Measurements from ENCODE around the gene RNU2-1. TPM values are rescaled to one million over a fixed set of nuclear protein-coding genes. Genes with fewer than 3 reads are reported as not detected.
"Not testable (repeated sequence)": the region's sequence is repeated elsewhere in the genome, so short reads cannot be mapped to it uniquely, and the experiment has no call there.

RNU2-1 gene
- total RNA-seq (1,000 to 10,000 TPM; 2,936 to 3,357 TPM), polyA plus RNA-seq (not detected)

- DNase-seq; H3K27ac Mint-ChIP-seq; H3K9me3 ChIP-seq (ENCODE audit: low read length); H3K27me3 Mint-ChIP-seq; H3K9me3 Mint-ChIP-seq; H3K4me1 Mint-ChIP-seq; H3K4me3 Mint-ChIP-seq; H3K4me1 ChIP-seq (ENCODE audit: insufficient read depth, low read length); H3K36me3 ChIP-seq (ENCODE audit: insufficient read depth, low read length); POLR2A ChIA-PET; CTCF ChIA-PET; H3K27ac ChIP-seq (ENCODE audit: low read depth, low read length); H3K4me3 ChIP-seq (ENCODE audit: low read length); H3K27me3 ChIP-seq (ENCODE audit: insufficient read depth, low read length, poor library complexity, severe bottlenecking); H3K36me3 Mint-ChIP-seq: not testable (repeated sequence)
Measured at GRCh38 chr17:43233877-43234276, at the start of gene RNU2-1. Gene RNU2-1, minus strand, starts transcription at chr17:43233977.

- DNase-seq; H3K36me3 Mint-ChIP-seq; H3K27me3 Mint-ChIP-seq; H3K4me1 Mint-ChIP-seq; H3K36me3 ChIP-seq (ENCODE audit: insufficient read depth, low read length); CTCF ChIA-PET; H3K27me3 ChIP-seq (ENCODE audit: insufficient read depth, low read length, poor library complexity, severe bottlenecking); H3K9me3 Mint-ChIP-seq; POLR2A ChIA-PET; H3K4me1 ChIP-seq (ENCODE audit: insufficient read depth, low read length); H3K9me3 ChIP-seq (ENCODE audit: low read length); H3K4me3 ChIP-seq (ENCODE audit: low read length); H3K27ac Mint-ChIP-seq; H3K4me3 Mint-ChIP-seq; H3K27ac ChIP-seq (ENCODE audit: low read depth, low read length): not testable (repeated sequence)
Measured at GRCh38 chr17:43272914-43273313, 39.1 kb upstream of the RNU2-1 start.

GRCh38 chr17:43272483-43272882, 38.7 kb upstream of the RNU2-1 start:
- peak overlapping the region in 2 of 7 donors; percentile 48 to 54 for H3K4me3 Mint-ChIP-seq
- H3K4me3 ChIP-seq (ENCODE audit: low read length); H3K4me1 Mint-ChIP-seq; H3K9me3 Mint-ChIP-seq; H3K36me3 Mint-ChIP-seq; H3K9me3 ChIP-seq (ENCODE audit: low read length); POLR2A ChIA-PET; H3K27ac Mint-ChIP-seq; H3K36me3 ChIP-seq (ENCODE audit: insufficient read depth, low read length); DNase-seq; H3K27me3 Mint-ChIP-seq; CTCF ChIA-PET; H3K27me3 ChIP-seq (ENCODE audit: insufficient read depth, low read length, poor library complexity, severe bottlenecking); H3K27ac ChIP-seq (ENCODE audit: low read depth, low read length); H3K4me1 ChIP-seq (ENCODE audit: insufficient read depth, low read length): not testable (repeated sequence)

- DNase-seq; H3K27me3 Mint-ChIP-seq; H3K4me3 Mint-ChIP-seq; H3K4me1 ChIP-seq (ENCODE audit: insufficient read depth, low read length); H3K4me1 Mint-ChIP-seq; CTCF ChIA-PET; H3K27me3 ChIP-seq (ENCODE audit: insufficient read depth, low read length, poor library complexity, severe bottlenecking); H3K27ac Mint-ChIP-seq; H3K9me3 Mint-ChIP-seq; H3K36me3 ChIP-seq (ENCODE audit: insufficient read depth, low read length); H3K36me3 Mint-ChIP-seq; H3K27ac ChIP-seq (ENCODE audit: low read depth, low read length); H3K9me3 ChIP-seq (ENCODE audit: low read length); H3K4me3 ChIP-seq (ENCODE audit: low read length); POLR2A ChIA-PET: not testable (repeated sequence)
Measured at GRCh38 chr17:43270552-43271504, 37.1 kb upstream of the RNU2-1 start.

- H3K27me3 ChIP-seq (ENCODE audit: insufficient read depth, low read length, poor library complexity, severe bottlenecking); H3K4me1 Mint-ChIP-seq; H3K9me3 Mint-ChIP-seq; CTCF ChIA-PET; H3K36me3 Mint-ChIP-seq; H3K27me3 Mint-ChIP-seq; H3K4me3 Mint-ChIP-seq; H3K9me3 ChIP-seq (ENCODE audit: low read length); H3K27ac Mint-ChIP-seq; H3K27ac ChIP-seq (ENCODE audit: low read depth, low read length); H3K4me3 ChIP-seq (ENCODE audit: low read length); POLR2A ChIA-PET; H3K4me1 ChIP-seq (ENCODE audit: insufficient read depth, low read length); H3K36me3 ChIP-seq (ENCODE audit: insufficient read depth, low read length): not testable (repeated sequence)
- peak in 2 of 5 donors; percentile 37 to 80 for DNase-seq
Measured at GRCh38 chr17:43246456-43246855, 12.7 kb upstream of the RNU2-1 start.

GRCh38 chr17:43240596-43241352, 7.0 kb upstream of the RNU2-1 start:
- H3K9me3 ChIP-seq (ENCODE audit: low read length); H3K27ac Mint-ChIP-seq; H3K36me3 ChIP-seq (ENCODE audit: insufficient read depth, low read length); H3K4me3 ChIP-seq (ENCODE audit: low read length); H3K4me1 Mint-ChIP-seq; H3K27me3 Mint-ChIP-seq; H3K4me1 ChIP-seq (ENCODE audit: insufficient read depth, low read length); H3K27me3 ChIP-seq (ENCODE audit: insufficient read depth, low read length, poor library complexity, severe bottlenecking); CTCF ChIA-PET; DNase-seq; H3K9me3 Mint-ChIP-seq; H3K4me3 Mint-ChIP-seq; H3K36me3 Mint-ChIP-seq; H3K27ac ChIP-seq (ENCODE audit: low read depth, low read length); POLR2A ChIA-PET: not testable (repeated sequence)

- H3K4me3 ChIP-seq (ENCODE audit: low read length); H3K36me3 ChIP-seq (ENCODE audit: insufficient read depth, low read length); H3K9me3 Mint-ChIP-seq; POLR2A ChIA-PET; H3K27ac ChIP-seq (ENCODE audit: low read depth, low read length); H3K9me3 ChIP-seq (ENCODE audit: low read length); H3K4me1 ChIP-seq (ENCODE audit: insufficient read depth, low read length); H3K4me1 Mint-ChIP-seq; H3K27ac Mint-ChIP-seq; CTCF ChIA-PET; H3K27me3 ChIP-seq (ENCODE audit: insufficient read depth, low read length, poor library complexity, severe bottlenecking); H3K4me3 Mint-ChIP-seq; DNase-seq; H3K36me3 Mint-ChIP-seq; H3K27me3 Mint-ChIP-seq: not testable (repeated sequence)
Measured at GRCh38 chr17:43239597-43239996, 5.8 kb upstream of the RNU2-1 start.

GRCh38 chr17:43233263-43233662, 514 bp downstream of the RNU2-1 start:
- H3K36me3 Mint-ChIP-seq; CTCF ChIA-PET; H3K36me3 ChIP-seq (ENCODE audit: insufficient read depth, low read length); H3K4me1 ChIP-seq (ENCODE audit: insufficient read depth, low read length); H3K27me3 ChIP-seq (ENCODE audit: insufficient read depth, low read length, poor library complexity, severe bottlenecking); H3K9me3 Mint-ChIP-seq; H3K27ac ChIP-seq (ENCODE audit: low read depth, low read length); H3K4me3 ChIP-seq (ENCODE audit: low read length); H3K27me3 Mint-ChIP-seq; DNase-seq; H3K9me3 ChIP-seq (ENCODE audit: low read length); H3K27ac Mint-ChIP-seq; H3K4me1 Mint-ChIP-seq; H3K4me3 Mint-ChIP-seq; POLR2A ChIA-PET: not testable (repeated sequence)
